Inferior parietal cortex (tissue), 1 donor: ENCODE data around the gene RBM23.

Source experiments
- DNase-seq: peaks from one replicate; pipeline ENCODE4 v3.0.0-alpha.2; 2016; ENCODE audit errors: extremely low spot score

The RBM23 gene

GRCh38 chr14:22844221-22845102, 74.5 kb downstream of the RBM23 start:
- no peak for DNase-seq
